GM18498 (cell line): ENCODE measurements around the gene DTNB.

ENCODE experiments used
- ATAC-seq: cut with Tn5 transposase; IDR thresholded peaks from one replicate; pipeline ENCODE4 v1.9.1; 2021; ENCODE audit warnings: mild to moderate bottlenecking, moderate library complexity; ENCODE audit not compliant: unreplicated experiment

DTNB gene

GRCh38 chr2:25331686-25332365 is 341.6 kb downstream of the DTNB start:
- ATAC-seq: no peak

DNA sequence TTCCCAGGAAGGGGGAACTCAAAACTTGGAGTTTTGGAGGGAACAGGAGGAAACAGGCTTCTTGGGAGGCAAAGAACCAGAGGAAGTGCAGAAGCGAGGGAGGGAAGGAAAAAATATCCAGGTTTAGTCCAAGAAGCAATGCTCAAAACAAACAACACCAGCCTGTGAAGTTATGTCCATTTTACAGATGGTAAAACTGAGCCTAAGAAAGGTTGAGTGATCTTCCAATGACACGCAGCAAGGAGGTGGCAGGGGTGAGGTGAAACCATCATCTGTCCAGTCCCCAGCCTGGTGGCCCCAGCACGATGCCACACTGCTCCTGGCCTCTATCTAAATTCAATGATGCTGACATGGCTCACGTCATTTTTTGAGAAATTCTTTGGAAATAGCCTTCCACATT is 342.4 kb downstream of the DTNB start:
- ATAC-seq: no peak

- ATAC-seq: no peak
Measured at GRCh38 chr2:25330273-25330672, 343.1 kb downstream of the DTNB start.

- ATAC-seq: no peak
Measured at GRCh38 chr2:25328152-25329085, 345.0 kb downstream of the DTNB start.
